Pancreas (tissue), 10 donors: ENCODE measurements around the gene USP17L26. TPM values are rescaled to one million over a fixed set of nuclear protein-coding genes. Genes with fewer than 3 reads are reported as not detected.
"Not testable (repeated sequence)": the region's sequence is repeated elsewhere in the genome, so short reads cannot be mapped to it uniquely, and the experiment has no call there.

Source experiments
- ATAC-seq, 4 donors: fragments of 200-7000 bp; cut with Tn5 transposase; one replicate each; pipeline versions ENCODE4 v1.8.0 to v1.9.1; 2020; ENCODE audit warnings: mild to moderate bottlenecking in 4 of 4, moderate library complexity in 4 of 4
- DNase-seq, 6 donors: peaks; one replicate each; pipeline ENCODE4 v3.0.0-alpha.2; 2020
- FAIRE-seq: peaks from 2 replicates; lab custom pipeline; 2012; peaks lifted over from hg19 to GRCh38; lab: Jason Lieb, UNC
- H3K27ac ChIP-seq, 4 donors: fragments of 200-600 bp; sonication (generic); 1 replicate in 3 of 4; 2 replicates in 1 of 4; pipeline versions ENCODE4 v1.5.0 to v1.8.0; 2020
- H3K27me3 ChIP-seq, 4 donors: fragments of 200-600 bp; one replicate each; pipeline ENCODE4 v1.8.0; 2021
- H3K36me3 ChIP-seq, 3 donors: fragments of 200-600 bp; sonication (generic) in 1 of 3; one replicate each; pipeline versions ENCODE4 v1.5.0 to v1.8.0; 2020 to 2021
- H3K4me1 ChIP-seq, 3 donors: fragments of 200-600 bp; one replicate each; pipeline ENCODE4 v1.8.0; 2021
- H3K4me3 ChIP-seq, 4 donors: fragments of 200-600 bp; sonication (generic) in 2 of 4; one replicate each; pipeline versions ENCODE4 v1.5.0 to v1.8.0; 2020 to 2021
- H3K9me3 ChIP-seq, 4 donors: fragments of 200-600 bp; one replicate each; pipeline ENCODE4 v1.8.0; 2021
- WGBS, 2 donors: extraction: QIAGEN DNeasy Blood & Tissue Kit; methylation state at CpG; one replicate each; pipeline ENCODE4 v1.1.7; 2013; 5-methylcytosine and 5-hydroxymethylcytosine counted together
- intact Hi-C, 3 donors: fragments of 100-400 bp; cut with DNase I; formaldehyde crosslinking; loops; one replicate each; pipeline versions ENCODE4 v1.11.1 to v1.14.2; 2022
- polyA plus RNA-seq, 2 donors: library from polyadenylated mRNA; stranded (reverse); fragments of 200-250 nt; gene quantifications; one replicate each; pipeline ENCODE4 v1.2.3, GENCODE V29; 2013
- total RNA-seq, 6 donors: library from RNA; stranded (reverse); fragmentation: NEBNext Ultra II Directional in 4 of 6; extraction: Animal tissue kit (Norgen Biotek cat#: 25700) in 4 of 6; gene quantifications; one replicate each; pipeline versions ENCODE4 v1.2.1 to v1.2.4, GENCODE V29; 2021 to 2023
- donor health status: healthy with polysubstance abuse.
- donor health status: DM: no; HTN: no; CAD: no; lungs with moderate emphysema.
- donor health status: DM: no; HTN: no; CAD: no.
- donor health status: control.
- donor health status: control.
- donor health status: Bipolar disorder and iron deficiency.
- donor health status: DM: yes; HTN: yes; CAD: no.
- donor health status: DM: no; HTN: no; CAD: no.
- donor health status: DM: no; HTN: no; CAD: no.
- donor health status: DM: yes; HTN: yes; CAD: no.

Gene USP17L26
- not detected for total RNA-seq
- polyA plus RNA-seq: not detected

- FAIRE-seq, H3K36me3 ChIP-seq, intact Hi-C loops, H3K27ac ChIP-seq, ATAC-seq, H3K9me3 ChIP-seq, H3K4me3 ChIP-seq, DNase-seq, H3K27me3 ChIP-seq, H3K4me1 ChIP-seq: not testable (repeated sequence)
- 74% methylated on average over 10 of the region's 15 CpGs; no CpG with 5 or more reads in 1 of the 2 donors for WGBS, 2 donors
These were observed at the start of gene USP17L26 for GRCh38 chr4:9334358-9334757. Gene USP17L26, plus strand, starts transcription at chr4:9334658. Its CDS starts 0 bp downstream, at chr4:9334658.

- 39 to 59% methylated on average over 1 of the region's 13 CpGs for WGBS, 2 donors
- not testable (repeated sequence) for DNase-seq
These were observed 10.3 kb upstream of the USP17L26 start for GRCh38 chr4:9324191-9324590.

GRCh38 chr4:9324865-9325264 lies 9.6 kb upstream of the USP17L26 start, which contains the start of gene USP17L24:
Gene USP17L24, plus strand, starts transcription at chr4:9325165. Its CDS starts 0 bp downstream, at chr4:9325165.
- intact Hi-C loops, H3K9me3 ChIP-seq, H3K36me3 ChIP-seq, H3K4me1 ChIP-seq, H3K4me3 ChIP-seq, H3K27ac ChIP-seq, H3K27me3 ChIP-seq, ATAC-seq, FAIRE-seq, DNase-seq: not testable (repeated sequence)
- WGBS, 2 donors: no CpG with 5 or more reads among the region's 15 CpGs

More at GRCh38 chr4:9324191-9324590, 10.3 kb upstream of the USP17L26 start:
- H3K4me3 ChIP-seq, H3K27me3 ChIP-seq, FAIRE-seq, H3K4me1 ChIP-seq, H3K9me3 ChIP-seq, intact Hi-C loops, H3K36me3 ChIP-seq, ATAC-seq, H3K27ac ChIP-seq: not testable (repeated sequence)

- ATAC-seq, H3K4me3 ChIP-seq, H3K4me1 ChIP-seq, DNase-seq, H3K36me3 ChIP-seq, FAIRE-seq, intact Hi-C loops, H3K27me3 ChIP-seq, H3K27ac ChIP-seq, H3K9me3 ChIP-seq: not testable (repeated sequence)
- no CpG with 5 or more reads among the region's 15 CpGs for WGBS, 2 donors
These were observed 4.8 kb upstream of the USP17L26 start, which contains the start of gene USP17L25 for GRCh38 chr4:9329611-9330010. Gene USP17L25, plus strand, starts transcription at chr4:9329911. Its CDS starts 0 bp downstream, at chr4:9329911.

GRCh38 chr4:9339103-9339502 lies 4.6 kb downstream of the USP17L26 start, which contains the start of gene USP17L5:
Gene USP17L5, plus strand, starts transcription at chr4:9339403. Its CDS starts 0 bp downstream, at chr4:9339403.
- no CpG with 5 or more reads among the region's 15 CpGs for WGBS, 2 donors
- FAIRE-seq, DNase-seq, H3K4me3 ChIP-seq, ATAC-seq, H3K4me1 ChIP-seq, H3K36me3 ChIP-seq, H3K27me3 ChIP-seq, H3K27ac ChIP-seq, H3K9me3 ChIP-seq, intact Hi-C loops: not testable (repeated sequence)

GRCh38 chr4:9343848-9344247 lies 9.4 kb downstream of the USP17L26 start, which contains the start of gene USP17L27:
Gene USP17L27, plus strand, starts transcription at chr4:9344148. Its CDS starts 0 bp downstream, at chr4:9344148.
- WGBS, 2 donors: no CpG with 5 or more reads among the region's 15 CpGs
- H3K4me1 ChIP-seq, H3K27me3 ChIP-seq, DNase-seq, intact Hi-C loops, H3K9me3 ChIP-seq, H3K4me3 ChIP-seq, H3K36me3 ChIP-seq, H3K27ac ChIP-seq, FAIRE-seq, ATAC-seq: not testable (repeated sequence)

- WGBS, 2 donors: no CpG with 5 or more reads among the region's 15 CpGs
- H3K4me3 ChIP-seq, ATAC-seq, H3K4me1 ChIP-seq, DNase-seq, intact Hi-C loops, H3K9me3 ChIP-seq, H3K36me3 ChIP-seq, H3K27ac ChIP-seq, FAIRE-seq, H3K27me3 ChIP-seq: not testable (repeated sequence)
These were observed 14.1 kb downstream of the USP17L26 start, which contains the start of gene USP17L28 for GRCh38 chr4:9348593-9348992. Gene USP17L28, plus strand, starts transcription at chr4:9348893. Its CDS starts 0 bp downstream, at chr4:9348893.

GRCh38 chr4:9350866-9351265 lies 16.4 kb downstream of the USP17L26 start:
- DNase-seq, FAIRE-seq, H3K9me3 ChIP-seq, H3K4me3 ChIP-seq, H3K36me3 ChIP-seq, H3K4me1 ChIP-seq, H3K27ac ChIP-seq, H3K27me3 ChIP-seq, ATAC-seq, intact Hi-C loops: not testable (repeated sequence)
- WGBS, 2 donors: 81% methylated on average over 13 of the region's 18 CpGs; no CpG with 5 or more reads in 1 of the 2 donors

- H3K27me3 ChIP-seq, ATAC-seq, H3K36me3 ChIP-seq, H3K4me3 ChIP-seq, FAIRE-seq, H3K9me3 ChIP-seq, intact Hi-C loops, H3K27ac ChIP-seq, DNase-seq, H3K4me1 ChIP-seq: not testable (repeated sequence)
- WGBS, 2 donors: no CpG with 5 or more reads among the region's 15 CpGs
These were observed 18.9 kb downstream of the USP17L26 start, which contains the start of gene USP17L29 for GRCh38 chr4:9353338-9353737. Gene USP17L29, plus strand, starts transcription at chr4:9353638. Its CDS starts 0 bp downstream, at chr4:9353638.

- H3K9me3 ChIP-seq, DNase-seq, H3K36me3 ChIP-seq, H3K27ac ChIP-seq, H3K4me1 ChIP-seq, H3K4me3 ChIP-seq, FAIRE-seq, intact Hi-C loops, ATAC-seq, H3K27me3 ChIP-seq: not testable (repeated sequence)
- WGBS, 2 donors: no CpG with 5 or more reads among the region's 15 CpGs
These were observed 28.4 kb downstream of the USP17L26 start, which contains the start of gene USP17L30 for GRCh38 chr4:9362829-9363228. Gene USP17L30, plus strand, starts transcription at chr4:9363129. Its CDS starts 0 bp downstream, at chr4:9363129.

GRCh38 chr4:9379881-9380280 lies 45.4 kb downstream of the USP17L26 start:
- H3K4me1 ChIP-seq, H3K27ac ChIP-seq, H3K4me3 ChIP-seq, H3K36me3 ChIP-seq, DNase-seq, H3K9me3 ChIP-seq, intact Hi-C loops, FAIRE-seq, ATAC-seq, H3K27me3 ChIP-seq: not testable (repeated sequence)
- WGBS, 2 donors: 56 to 70% methylated on average over 1 of the region's 1 CpG
